ENCODE results near the gene DNASE1L1. TPM values are rescaled to one million over a fixed set of nuclear protein-coding genes. Genes with fewer than 3 reads are reported as not detected.

Gene DNASE1L1
- total and polyA plus RNA-seq, 2 experiments from 2014 or later = 22.6 to 36.1 TPM

GRCh38 chrX:154378799-154379568, 30.1 kb downstream of the DNASE1L1 start, which contains the start of gene EMD:
Gene EMD (plus strand): TSS chrX:154379295. CDS start chrX:154379485, 190 bp downstream.
- peak; percentile 96 for DNase-seq (ENCODE audit: low spot score)
- H3K9me3 ChIP-seq (ENCODE audit: low read depth) = no peaks in the 10 kb centered on the region
- WGBS (ENCODE audit: low lambda C conversion rate, missing lambda C conversion rate) = 57% methylated on average over 42 of the region's 103 CpGs
- TF ChIP-seq EZH2phosphoT487 (IDR thresholded peaks at IDR 0.05; ENCODE audit: low read depth, severe bottlenecking, unreplicated experiment) (no peak), CTCF (IDR thresholded peaks at IDR 0.05; ENCODE audit: poor library complexity) (no peak), EZH2 (IDR thresholded peaks at IDR 0.05; ENCODE audit: borderline replicate concordance) (no peak)
- H3K27me3 ChIP-seq = no peaks in the 10 kb centered on the region
- peak within 1 kb of the TSS; percentile 66 for H3K4me3 ChIP-seq
- no peaks in the 10 kb centered on the region for H3K36me3 ChIP-seq (replicated peaks; ENCODE audit: insufficient read depth, low read depth)
- H2AFZ ChIP-seq = no peak within 1 kb of the TSS
- H3K9me2 ChIP-seq (replicated peaks; ENCODE audit: insufficient read depth) = no peaks in the 10 kb centered on the region
- peaks cover 9% of the 10 kb centered on the region for H3K4me1 ChIP-seq (ENCODE audit: insufficient read depth)
- H3K4me2 ChIP-seq = peak within 1 kb of the TSS; percentile 85
- peaks cover 16% of the 10 kb centered on the region for H3K79me2 ChIP-seq
- H3K27ac ChIP-seq = peak within 1 kb of the TSS; percentile 99
- H4K20me1 ChIP-seq (ENCODE audit: insufficient read depth, poor library complexity, severe bottlenecking) = peaks cover 5% of the 10 kb centered on the region

- Histone ChIP-seq H3K36me3 (replicated peaks; ENCODE audit: insufficient read depth, low read depth) (no peaks in the 10 kb centered on the region), H2AFZ (no peak overlapping the region), H3K4me2 (peak overlapping the region; percentile 85), H3K27me3 (no peaks in the 10 kb centered on the region), H3K4me3 (peak overlapping the region; percentile 2), H3K27ac (peak overlapping the region; percentile 98), H4K20me1 (ENCODE audit: insufficient read depth, poor library complexity, severe bottlenecking) (peaks cover 5% of the 10 kb centered on the region), H3K9me3 (ENCODE audit: low read depth) (no peaks in the 10 kb centered on the region), H3K4me1 (ENCODE audit: insufficient read depth) (peaks cover 14% of the 10 kb centered on the region), H3K9me2 (replicated peaks; ENCODE audit: insufficient read depth) (no peaks in the 10 kb centered on the region), H3K79me2 (peaks cover 16% of the 10 kb centered on the region)
- TF ChIP-seq EZH2 (IDR thresholded peaks at IDR 0.05; ENCODE audit: borderline replicate concordance) (no peak), EZH2phosphoT487 (IDR thresholded peaks at IDR 0.05; ENCODE audit: low read depth, severe bottlenecking, unreplicated experiment) (no peak), CTCF (IDR thresholded peaks at IDR 0.05; ENCODE audit: poor library complexity) (no peak)
- 56% methylated on average over 27 of the region's 79 CpGs for WGBS (ENCODE audit: low lambda C conversion rate, missing lambda C conversion rate)
- peak; percentile 57 for DNase-seq (ENCODE audit: low spot score)
Measured at GRCh38 chrX:154378059-154378798, 30.8 kb downstream of the DNASE1L1 start.

DNA sequence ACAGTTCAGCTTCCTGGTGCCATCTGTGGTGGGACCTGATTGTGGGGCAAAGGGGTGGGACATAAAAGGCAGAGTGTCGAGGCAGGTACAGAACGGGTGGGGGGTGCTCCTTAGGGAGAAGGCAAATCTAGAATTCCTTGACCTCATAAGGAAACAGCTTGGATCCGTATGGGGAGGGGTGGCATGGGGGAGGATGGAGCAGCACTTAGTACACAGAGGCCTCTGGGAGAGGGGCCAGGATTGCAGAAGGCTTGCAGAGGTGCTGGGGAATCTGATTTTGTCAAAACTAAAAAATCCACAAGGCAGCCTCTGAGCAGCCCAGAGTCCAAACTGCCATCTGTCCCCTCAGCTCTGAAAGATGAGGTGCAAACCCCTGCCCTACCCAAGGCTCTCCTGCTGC, 32.3 kb downstream of the DNASE1L1 start:
- Histone ChIP-seq H3K4me2 (no peak overlapping the region), H3K4me3 (no peak overlapping the region), H3K9me3 (ENCODE audit: low read depth) (no peaks in the 10 kb centered on the region), H4K20me1 (ENCODE audit: insufficient read depth, poor library complexity, severe bottlenecking) (peaks cover 5% of the 10 kb centered on the region), H3K79me2 (peaks cover 16% of the 10 kb centered on the region), H3K4me1 (ENCODE audit: insufficient read depth) (peaks cover 14% of the 10 kb centered on the region), H3K36me3 (replicated peaks; ENCODE audit: insufficient read depth, low read depth) (no peaks in the 10 kb centered on the region), H3K9me2 (replicated peaks; ENCODE audit: insufficient read depth) (no peaks in the 10 kb centered on the region), H3K27me3 (no peaks in the 10 kb centered on the region), H2AFZ (no peak overlapping the region), H3K27ac (no peak overlapping the region)
- no peak for DNase-seq (ENCODE audit: low spot score)
- TF ChIP-seq EZH2phosphoT487 (IDR thresholded peaks at IDR 0.05; ENCODE audit: low read depth, severe bottlenecking, unreplicated experiment) (no peak), CTCF (IDR thresholded peaks at IDR 0.05; ENCODE audit: poor library complexity) (no peak), EZH2 (IDR thresholded peaks at IDR 0.05; ENCODE audit: borderline replicate concordance) (no peak)
- WGBS (ENCODE audit: low lambda C conversion rate, missing lambda C conversion rate) = 84% methylated on average over 3 of the region's 3 CpGs
